Smooth muscle cell (in vitro differentiated cells): ENCODE results near the gene C1orf87. TPM values are rescaled to one million over a fixed set of nuclear protein-coding genes. Genes with fewer than 3 reads are reported as not detected.

Experiments
- DNase-seq: peaks from one replicate; lab custom pipeline; 2025; ENCODE audit not compliant: unreplicated experiment; lab: John Stamatoyannopoulos, UW
- H2AFZ ChIP-seq: fragments of 200-600 bp; sonication (generic); 2 replicates; pipeline ENCODE4 v1.6.0; 2016; ENCODE audit warnings: antibody characterized with exemption, low read depth, mild to moderate bottlenecking
- H3F3A ChIP-seq: fragments of 200-600 bp; sonication (generic); 2 replicates; pipeline ENCODE4 v1.6.0; 2017; ENCODE audit warnings: antibody characterized with exemption, low read depth
- H3K27ac ChIP-seq: fragments of 200-600 bp; sonication (generic); 2 replicates; pipeline ENCODE4 v1.5.1; 2016; ENCODE audit warnings: low read depth, mild to moderate bottlenecking
- H3K27me3 ChIP-seq: fragments of 200-600 bp; sonication (generic); 2 replicates; pipeline ENCODE4 v1.6.1; 2016; ENCODE audit warnings: low read depth, mild to moderate bottlenecking
- H3K36me3 ChIP-seq: fragments of 200-600 bp; sonication (generic); 2 replicates; pipeline ENCODE4 v1.5.1; 2016; ENCODE audit warnings: low read depth
- H3K4me1 ChIP-seq: fragments of 200-600 bp; sonication (generic); 2 replicates; pipeline ENCODE4 v1.5.1; 2016; ENCODE audit warnings: low read depth
- H3K4me2 ChIP-seq: fragments of 200-600 bp; sonication (generic); 2 replicates; pipeline ENCODE4 v1.6.0; 2016; ENCODE audit warnings: mild to moderate bottlenecking
- H3K4me3 ChIP-seq: fragments of 200-600 bp; sonication (generic); 2 replicates; pipeline ENCODE4 v1.5.1; 2016; ENCODE audit warnings: mild to moderate bottlenecking
- H3K79me2 ChIP-seq: fragments of 200-600 bp; sonication (generic); 2 replicates; pipeline ENCODE4 v1.6.0; 2016; ENCODE audit warnings: low read depth, mild to moderate bottlenecking
- H3K9ac ChIP-seq: fragments of 200-600 bp; sonication (generic); 2 replicates; pipeline ENCODE4 v1.6.0; 2016; ENCODE audit warnings: low read depth
- H3K9me3 ChIP-seq: fragments of 200-600 bp; sonication (generic); replicated peaks from 2 replicates; pipeline ENCODE4 v1.5.1; 2016; ENCODE audit warnings: low read depth
- H4K20me1 ChIP-seq: fragments of 200-600 bp; sonication (generic); 2 replicates; pipeline ENCODE4 v1.6.0; 2016; ENCODE audit warnings: low read depth
- CTCF ChIP-seq: fragments of 200-600 bp; sonication (generic); IDR thresholded peaks from 2 replicates; pipeline ENCODE4 v1.5.1; 2017; ENCODE audit warnings: borderline replicate concordance, mild to moderate bottlenecking, antibody characterized with exemption; ENCODE audit not compliant: insufficient read depth, poor library complexity, severe bottlenecking
- WGBS: methylation state at CpG from one replicate; pipeline ENCODE4 v1.1.7; 2016; ENCODE audit warnings: low lambda C conversion rate; 5-methylcytosine and 5-hydroxymethylcytosine counted together
- polyA plus RNA-seq: library from polyadenylated mRNA; unstranded; fragments of >200 nt; fragmentation: Nextera tagmentation; extraction: Ambion mirVana; gene quantifications from 2 replicates; pipeline ENCODE4 v1.2.1, GENCODE V29; 2016
- total RNA-seq: library from RNA; depleted of rRNA; stranded (reverse); fragments of >200 nt; gene quantifications from 2 replicates; pipeline ENCODE4 v1.2.3, GENCODE V29; 2014

C1orf87 gene
- total and polyA plus RNA-seq, 2 experiments from 2014 or later = not detected

- TF ChIP-seq CTCF = no peak
- DNase-seq = no peak
Observed at GRCh38 chr1:60036856-60037460, 36.6 kb downstream of the C1orf87 start.

GRCh38 chr1:60035921-60036320 is 37.6 kb downstream of the C1orf87 start:
- Histone ChIP-seq H3K9ac (no peak overlapping the region), H3K79me2 (no peaks in the 10 kb centered on the region), H3K27me3 (no peaks in the 10 kb centered on the region), H3K4me2 (no peak overlapping the region), H3K4me1 (no peaks in the 10 kb centered on the region), H3K9me3 (no peaks in the 10 kb centered on the region), H4K20me1 (no peaks in the 10 kb centered on the region), H2AFZ (no peak overlapping the region), H3F3A (no peaks in the 10 kb centered on the region), H3K27ac (no peak overlapping the region), H3K4me3 (no peak overlapping the region), H3K36me3 (no peaks in the 10 kb centered on the region)
- WGBS = 66% methylated on average over 2 of the region's 2 CpGs
- no peak for TF ChIP-seq CTCF
- no peak for DNase-seq

More at GRCh38 chr1:60036856-60037460, 36.6 kb downstream of the C1orf87 start:
- Histone ChIP-seq H3K27me3 (no peaks in the 10 kb centered on the region), H2AFZ (no peak overlapping the region), H3K79me2 (no peaks in the 10 kb centered on the region), H3K27ac (no peak overlapping the region), H3F3A (no peaks in the 10 kb centered on the region), H3K4me3 (no peak overlapping the region), H4K20me1 (no peaks in the 10 kb centered on the region), H3K4me2 (no peak overlapping the region), H3K9me3 (no peaks in the 10 kb centered on the region), H3K36me3 (no peaks in the 10 kb centered on the region), H3K9ac (no peak overlapping the region), H3K4me1 (no peaks in the 10 kb centered on the region)
- WGBS = 85% methylated on average over 6 of the region's 6 CpGs

- Histone ChIP-seq H3K9ac (no peak overlapping the region), H3K27me3 (no peaks in the 10 kb centered on the region), H4K20me1 (no peaks in the 10 kb centered on the region), H2AFZ (no peak overlapping the region), H3K4me1 (no peaks in the 10 kb centered on the region), H3K4me2 (no peak overlapping the region), H3K9me3 (no peaks in the 10 kb centered on the region), H3K4me3 (no peak overlapping the region), H3K27ac (no peak overlapping the region), H3K79me2 (no peaks in the 10 kb centered on the region), H3F3A (no peaks in the 10 kb centered on the region), H3K36me3 (no peaks in the 10 kb centered on the region)
- TF ChIP-seq CTCF = no peak
- no peak for DNase-seq
- WGBS = 85% methylated on average over 2 of the region's 2 CpGs
Observed at GRCh38 chr1:60034999-60035398, 38.6 kb downstream of the C1orf87 start.

- DNase-seq = no peak
- no peak overlapping the region for H3K9ac ChIP-seq
- WGBS = 100% methylated on average over 1 of the region's 1 CpG
- H3K4me3 ChIP-seq = no peak overlapping the region
- no peak overlapping the region for H3K4me2 ChIP-seq
- H3F3A ChIP-seq = no peaks in the 10 kb centered on the region
- no peaks in the 10 kb centered on the region for H3K9me3 ChIP-seq
- no peaks in the 10 kb centered on the region for H3K27me3 ChIP-seq
- no peaks in the 10 kb centered on the region for H3K36me3 ChIP-seq
- H3K4me1 ChIP-seq = no peaks in the 10 kb centered on the region
- H3K79me2 ChIP-seq = no peaks in the 10 kb centered on the region
- no peak overlapping the region for H3K27ac ChIP-seq
- no peaks in the 10 kb centered on the region for H4K20me1 ChIP-seq
- TF ChIP-seq CTCF = no peak
- no peak overlapping the region for H2AFZ ChIP-seq
Observed at GRCh38 chr1:60033066-60033465, 40.5 kb downstream of the C1orf87 start.
